T-helper 2 cell treated with Interferon-gamma antibody and Interleukin-4, amounts not matched to agents 100 ng/mL and 5 ng/mL, for 36 hours (primary cell): ENCODE data around the gene CYP4V2. TPM values are rescaled to one million over a fixed set of nuclear protein-coding genes. Genes with fewer than 3 reads are reported as not detected.
"Not testable (repeated sequence)": the region's sequence is repeated elsewhere in the genome, so short reads cannot be mapped to it uniquely, and the experiment has no call there.

Experiments used
- intact Hi-C: fragments of 100-400 bp; cut with micrococcal nuclease; formaldehyde crosslinking; loops from one replicate; pipeline ENCODE4 v1.15.1; 2023
- total RNA-seq: library from RNA; stranded (reverse); gene quantifications from 2 replicates; pipeline ENCODE4 v1.2.3, GENCODE V29; 2022

Gene CYP4V2
- total RNA-seq, 1 donor from 2014 or later, result 24.4 TPM

- intact Hi-C loops, result no loop called here
Observed at GRCh38 chr4:186227744-186228513, 36.6 kb downstream of the CYP4V2 start.

- intact Hi-C loops, result no loop called here
Observed at GRCh38 chr4:186228514-186228894, 37.1 kb downstream of the CYP4V2 start.

DNA sequence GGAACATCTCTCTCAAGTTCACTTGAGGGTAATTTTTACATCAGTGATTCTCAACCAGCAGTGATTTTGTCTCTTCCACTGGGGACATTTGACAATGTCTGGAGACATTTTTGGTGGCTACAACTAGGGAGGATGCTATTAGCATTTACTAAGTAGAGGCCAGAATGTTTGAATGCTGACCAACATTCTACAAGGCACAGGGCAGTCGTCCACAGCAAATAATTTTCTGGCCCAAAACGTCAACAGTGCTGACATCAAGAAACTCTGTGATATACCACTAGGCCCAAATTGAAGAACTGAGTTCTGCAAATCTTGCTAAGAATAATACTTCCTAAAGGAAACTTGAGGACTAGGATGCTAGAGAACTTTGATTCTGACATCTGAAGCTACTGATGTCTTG, 43.0 kb downstream of the CYP4V2 start:
- intact Hi-C loops, result no loop called here

GRCh38 chr4:186236126-186236525, 44.8 kb downstream of the CYP4V2 start:
- intact Hi-C loops, result no loop called here

DNA sequence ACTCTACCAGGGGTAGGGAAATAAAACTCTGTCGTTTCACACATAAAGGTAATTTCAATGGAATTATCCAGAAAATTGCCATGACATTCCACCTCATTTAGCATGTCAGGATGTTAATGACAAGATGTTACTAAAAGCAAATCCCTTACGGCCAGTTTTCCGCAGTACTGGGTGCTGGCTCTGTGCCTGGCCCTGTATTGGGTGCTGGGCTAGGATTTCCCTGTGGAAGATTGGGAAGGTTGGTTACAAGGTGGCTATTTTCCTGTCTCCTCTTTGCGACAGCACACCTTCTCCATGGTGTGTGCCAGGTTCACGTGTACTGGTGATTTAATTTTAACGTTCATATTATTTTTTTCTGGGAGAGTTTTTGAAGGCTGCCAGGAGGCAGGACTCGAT, 49.1 kb downstream of the CYP4V2 start:
- intact Hi-C loops, result no loop called here

DNA sequence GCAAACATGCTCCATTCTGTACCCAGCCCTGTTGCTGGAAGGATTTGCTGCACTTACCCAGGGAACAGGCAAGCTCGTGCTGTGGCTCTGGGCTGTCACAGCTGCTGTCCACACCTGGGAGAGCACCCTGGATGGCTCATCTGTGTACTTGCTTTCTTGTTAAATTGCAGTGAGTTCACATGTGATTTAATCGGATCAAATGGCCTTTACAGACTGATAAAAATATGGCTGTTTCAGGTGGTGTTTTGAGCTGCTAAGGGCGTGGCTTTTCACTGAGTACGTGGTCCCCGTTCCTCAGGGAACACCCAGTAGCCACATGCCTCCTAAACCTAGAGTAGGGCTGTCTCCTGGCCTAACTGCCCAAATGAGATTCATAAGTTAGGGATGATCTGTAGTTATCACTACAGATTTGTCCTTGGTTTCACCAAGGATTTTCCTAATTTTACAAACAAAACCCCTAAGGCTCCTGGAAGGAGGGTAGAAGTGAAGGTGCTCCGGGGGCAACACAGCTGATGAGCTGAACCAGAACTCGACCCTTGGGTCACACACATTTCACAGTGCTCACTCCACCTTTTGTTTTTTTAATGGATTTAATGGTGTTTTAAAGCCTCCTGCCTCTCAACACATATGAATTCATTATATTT, 49.6 kb downstream of the CYP4V2 start:
- intact Hi-C loops, result no loop called here

- intact Hi-C loops, result no loop called here
Observed at GRCh38 chr4:186241616-186242015, 50.2 kb downstream of the CYP4V2 start.

GRCh38 chr4:186242031-186242430, 50.7 kb downstream of the CYP4V2 start:
- intact Hi-C loops, result not testable (repeated sequence)

GRCh38 chr4:186243331-186243730, 52.0 kb downstream of the CYP4V2 start:
- intact Hi-C loops, result no loop called here

- intact Hi-C loops, result no loop called here
Observed at GRCh38 chr4:186244835-186245234, 53.5 kb downstream of the CYP4V2 start.

- intact Hi-C loops, result not testable (repeated sequence)
Observed at GRCh38 chr4:186247062-186247752, 55.8 kb downstream of the CYP4V2 start.

GRCh38 chr4:186248643-186249042, 57.3 kb downstream of the CYP4V2 start:
- intact Hi-C loops, result no loop called here

DNA sequence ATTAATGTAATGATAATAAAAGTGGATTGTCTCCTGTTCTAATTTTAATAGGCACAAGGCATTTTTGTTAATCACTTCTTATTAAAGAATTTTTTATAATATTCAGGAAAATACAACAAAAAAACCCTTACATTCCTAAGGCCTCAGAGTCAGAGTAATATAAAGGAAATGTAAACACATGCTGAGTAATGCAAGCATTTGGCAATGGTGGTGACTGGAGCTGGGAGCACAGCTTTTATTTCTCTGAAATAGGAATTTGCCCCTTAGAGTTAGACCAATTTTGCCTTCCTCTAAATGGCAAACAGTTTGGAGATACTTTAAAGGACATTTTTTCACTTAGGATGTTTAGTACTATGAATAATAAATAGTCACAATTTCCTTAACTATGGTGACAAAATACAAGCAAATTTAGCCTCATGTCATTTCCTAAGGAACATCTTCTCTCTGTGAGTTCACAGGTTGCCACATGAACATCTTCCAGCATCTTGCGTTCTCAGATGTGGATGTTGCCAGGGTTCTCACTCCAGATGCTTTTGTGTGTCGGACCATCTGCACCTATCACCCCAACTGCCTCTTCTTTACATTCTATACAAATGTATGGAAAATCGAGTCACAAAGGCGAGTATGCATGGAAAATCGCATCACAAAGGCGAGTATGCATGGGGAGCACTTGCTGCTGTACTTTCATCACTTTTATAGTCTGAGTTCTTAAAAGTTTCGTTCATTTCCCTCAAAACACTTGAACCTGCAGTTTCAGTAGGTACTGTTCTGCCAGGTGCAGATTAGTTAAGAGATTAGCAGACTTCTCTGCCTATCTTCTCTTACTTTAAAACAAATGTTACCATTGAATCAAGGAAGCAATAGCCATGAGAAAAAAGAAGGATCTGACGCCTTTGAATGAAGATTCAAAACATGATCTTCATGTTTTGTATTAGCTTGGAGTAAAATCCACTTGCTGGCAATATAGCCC, 58.7 kb downstream of the CYP4V2 start:
- intact Hi-C loops, result no loop called here

DNA sequence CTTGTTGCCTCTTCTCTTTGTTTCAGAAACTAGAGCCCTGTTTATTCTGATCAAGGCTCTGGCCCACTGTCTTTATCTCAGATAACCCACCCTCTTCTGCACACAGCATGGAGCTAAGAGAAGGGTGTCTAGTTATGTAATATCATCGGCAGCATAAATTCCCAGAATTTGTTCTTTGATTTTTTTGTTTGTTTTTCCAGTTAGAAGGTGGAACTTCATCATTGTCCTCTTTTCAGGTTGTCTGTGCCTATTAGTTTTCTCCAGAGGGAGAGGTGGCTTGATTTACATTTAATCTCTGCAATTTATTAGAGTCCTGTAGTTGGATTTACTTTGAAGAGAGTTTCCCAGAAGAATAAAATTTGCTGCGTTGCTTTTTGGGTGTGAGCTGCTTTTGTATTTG, 59.4 kb downstream of the CYP4V2 start:
- intact Hi-C loops, result no loop called here

DNA sequence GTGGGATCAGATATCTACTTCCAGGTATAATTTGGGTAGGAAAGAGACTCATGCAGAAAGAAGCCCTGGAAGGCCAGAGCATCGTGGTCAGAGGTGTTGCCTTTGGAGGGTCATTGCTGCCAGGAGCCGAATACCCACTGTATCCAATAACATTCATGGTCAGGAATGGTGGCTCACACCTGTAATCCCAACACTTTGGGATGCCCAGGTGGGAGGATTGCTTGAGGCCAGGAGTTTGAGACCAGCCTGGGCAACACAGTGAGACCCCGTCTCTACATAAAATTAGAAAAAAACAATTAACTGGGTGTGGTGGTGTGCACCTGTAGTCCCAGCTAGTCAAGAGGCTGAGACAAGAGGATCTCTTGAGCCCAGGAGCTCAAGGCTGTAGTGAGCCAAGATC, 63.8 kb downstream of the CYP4V2 start:
- intact Hi-C loops, result no loop called here

- intact Hi-C loops, result no loop called here
Observed at GRCh38 chr4:186258216-186258811, 66.9 kb downstream of the CYP4V2 start.

DNA sequence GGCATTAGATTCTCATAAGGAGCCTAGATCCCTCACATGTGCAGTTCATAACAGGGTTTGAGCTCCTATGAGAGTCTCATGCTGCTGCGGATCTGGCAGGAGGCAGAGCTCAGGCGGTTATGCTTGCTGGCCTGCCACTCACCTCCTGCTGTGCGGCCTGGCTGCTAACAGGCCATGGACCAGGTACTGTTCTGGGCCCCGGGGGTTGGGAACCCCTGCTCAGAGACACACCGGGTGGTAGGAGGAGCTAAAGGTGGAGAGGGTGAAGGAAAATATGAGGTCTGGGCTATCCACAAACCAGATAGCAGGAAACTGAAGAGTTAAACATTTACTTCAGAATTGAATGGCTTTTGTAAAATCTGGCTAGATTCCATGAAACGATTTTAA, 68.7 kb downstream of the CYP4V2 start:
- intact Hi-C loops, result no loop called here
